Measurements from ENCODE around the gene EIF1AX. TPM values are rescaled to one million over a fixed set of nuclear protein-coding genes. Genes with fewer than 3 reads are reported as not detected.
"Not testable (repeated sequence)": the region's sequence is repeated elsewhere in the genome, so short reads cannot be mapped to it uniquely, and the experiment has no call there.

Gene EIF1AX
- total RNA-seq, 4 donors from 2014 or later, result 41.5 to 56.8 (median 45.2) TPM

GRCh38 chrX:20173313-20173712 is 31.7 kb upstream of the EIF1AX start:
- TF ChIP-seq CTCF (IDR thresholded peaks at IDR 0.05), result no peak
- no peak for TF ChIP-seq EP300 (IDR thresholded peaks at IDR 0.05)
- no peak for TF ChIP-seq POLR2A (IDR thresholded peaks at IDR 0.05)
- no peak for TF ChIP-seq POLR2AphosphoS5 (IDR thresholded peaks at IDR 0.05)
- no peak for DNase-seq (ENCODE audit: low spot score in 2 of 2)
- Histone ChIP-seq H3K4me1 (no peaks in the 10 kb centered on the region), H3K27ac (no peak overlapping the region), H3K4me3 (no peak overlapping the region), H3K27me3 (no peaks in the 10 kb centered on the region), H3K36me3 (peaks cover 39% of the 10 kb centered on the region), H3K9me3 (no peaks in the 10 kb centered on the region)
- WGBS, result 76% methylated on average over 2 of the region's 2 CpGs

- H3K4me3 ChIP-seq, result no peak overlapping the region
- no peaks in the 10 kb centered on the region for H3K27me3 ChIP-seq
- no peak overlapping the region for H3K27ac ChIP-seq
- peaks cover 46% of the 10 kb centered on the region for H3K36me3 ChIP-seq
- DNase-seq (ENCODE audit: low spot score in 2 of 2), result no peak
- WGBS, result 89% methylated on average over 3 of the region's 3 CpGs
- H3K9me3 ChIP-seq, result no peaks in the 10 kb centered on the region
- no peaks in the 10 kb centered on the region for H3K4me1 ChIP-seq
- TF ChIP-seq POLR2AphosphoS5 (IDR thresholded peaks at IDR 0.05) (no peak), POLR2A (IDR thresholded peaks at IDR 0.05) (no peak), EP300 (IDR thresholded peaks at IDR 0.05) (no peak), CTCF (IDR thresholded peaks at IDR 0.05) (no peak)
These were observed 30.2 kb upstream of the EIF1AX start for GRCh38 chrX:20171887-20172286.

GRCh38 chrX:20162516-20162915 is 20.9 kb upstream of the EIF1AX start:
- not testable (repeated sequence) for H3K27me3 ChIP-seq; H3K27ac ChIP-seq; H3K4me1 ChIP-seq; DNase-seq (ENCODE audit: low spot score in 2 of 2); H3K4me3 ChIP-seq; H3K9me3 ChIP-seq
- H3K36me3 ChIP-seq, result peaks cover 12% of the 10 kb centered on the region

GRCh38 chrX:20159797-20160385 is 18.3 kb upstream of the EIF1AX start:
- H3K4me3 ChIP-seq, result no peak overlapping the region
- no peak overlapping the region for H3K27ac ChIP-seq
- WGBS, result 72% methylated on average over 4 of the region's 4 CpGs
- H3K9me3 ChIP-seq, result no peaks in the 10 kb centered on the region
- no peaks in the 10 kb centered on the region for H3K27me3 ChIP-seq
- TF ChIP-seq CTCF (IDR thresholded peaks at IDR 0.05) (no peak), POLR2AphosphoS5 (IDR thresholded peaks at IDR 0.05) (no peak), POLR2A (IDR thresholded peaks at IDR 0.05) (no peak), EP300 (IDR thresholded peaks at IDR 0.05) (no peak)
- no peaks in the 10 kb centered on the region for H3K4me1 ChIP-seq
- DNase-seq (ENCODE audit: low spot score in 2 of 2), result no peak
- peaks cover 29% of the 10 kb centered on the region for H3K36me3 ChIP-seq

- H3K27me3 ChIP-seq, result no peaks in the 10 kb centered on the region
- no peak for DNase-seq (ENCODE audit: low spot score in 2 of 2)
- no peak overlapping the region for H3K27ac ChIP-seq
- no peaks in the 10 kb centered on the region for H3K4me1 ChIP-seq
- TF ChIP-seq POLR2A (IDR thresholded peaks at IDR 0.05) (no peak), EP300 (IDR thresholded peaks at IDR 0.05) (no peak)
- peaks cover 33% of the 10 kb centered on the region for H3K36me3 ChIP-seq
- no peaks in the 10 kb centered on the region for H3K9me3 ChIP-seq
- WGBS, result 92% methylated on average over 3 of the region's 3 CpGs
- no peak overlapping the region for H3K4me3 ChIP-seq
These were observed 10.1 kb upstream of the EIF1AX start for GRCh38 chrX:20151689-20152088.

GRCh38 chrX:20149326-20149725 is 7.7 kb upstream of the EIF1AX start:
- H3K4me1 ChIP-seq, result no peaks in the 10 kb centered on the region
- no peak overlapping the region for H3K27ac ChIP-seq
- no peak for DNase-seq (ENCODE audit: low spot score in 2 of 2)
- no peaks in the 10 kb centered on the region for H3K9me3 ChIP-seq
- no peak for TF ChIP-seq CTCF (IDR thresholded peaks at IDR 0.05)
- no peak for TF ChIP-seq POLR2A (IDR thresholded peaks at IDR 0.05)
- TF ChIP-seq POLR2AphosphoS5 (IDR thresholded peaks at IDR 0.05), result no peak
- TF ChIP-seq EP300 (IDR thresholded peaks at IDR 0.05), result no peak
- WGBS, result 89% methylated on average over 2 of the region's 2 CpGs
- no peaks in the 10 kb centered on the region for H3K27me3 ChIP-seq
- H3K36me3 ChIP-seq, result peaks cover 13% of the 10 kb centered on the region
- H3K4me3 ChIP-seq, result no peak overlapping the region

Measured in suprapubic skin (tissue), 4 donors.